HG03097 (cell line): ENCODE data around the gene SHISA6.

ENCODE experiments used
- ATAC-seq: cut with Tn5 transposase; IDR thresholded peaks from one replicate; pipeline ENCODE4 v1.9.1; 2021; ENCODE audit not compliant: unreplicated experiment, low FRiP score

SHISA6 gene

GRCh38 chr17:11340803-11341202, 99.8 kb downstream of the SHISA6 start:
- ATAC-seq = no peak

GRCh38 chr17:11342138-11342537, 101.1 kb downstream of the SHISA6 start:
- no peak for ATAC-seq

- no peak for ATAC-seq
Measured at GRCh38 chr17:11349106-11349505, 108.1 kb downstream of the SHISA6 start.

- ATAC-seq = no peak
Measured at GRCh38 chr17:11351479-11351878, 110.5 kb downstream of the SHISA6 start.

- ATAC-seq = no peak
Measured at GRCh38 chr17:11353601-11354000, 112.6 kb downstream of the SHISA6 start.

GRCh38 chr17:11356371-11356770, 115.4 kb downstream of the SHISA6 start:
- ATAC-seq = no peak

- no peak for ATAC-seq
Measured at GRCh38 chr17:11363565-11364117, 122.6 kb downstream of the SHISA6 start.

- ATAC-seq = no peak
Measured at GRCh38 chr17:11366272-11366850, 125.3 kb downstream of the SHISA6 start.

- no peak for ATAC-seq
Measured at GRCh38 chr17:11369575-11369974, 128.6 kb downstream of the SHISA6 start.

- ATAC-seq = no peak
Measured at GRCh38 chr17:11372692-11373091, 131.7 kb downstream of the SHISA6 start.

GRCh38 chr17:11378506-11378905, 137.5 kb downstream of the SHISA6 start:
- no peak for ATAC-seq

- ATAC-seq = no peak
Measured at GRCh38 chr17:11380761-11381160, 139.7 kb downstream of the SHISA6 start.

GRCh38 chr17:11383157-11383556, 142.1 kb downstream of the SHISA6 start:
- ATAC-seq = no peak

GRCh38 chr17:11384131-11384530, 143.1 kb downstream of the SHISA6 start:
- ATAC-seq = no peak

- ATAC-seq = no peak
Measured at GRCh38 chr17:11387610-11388009, 146.6 kb downstream of the SHISA6 start.

GRCh38 chr17:11388054-11388453, 147.0 kb downstream of the SHISA6 start:
- ATAC-seq = no peak

- ATAC-seq = no peak
Measured at GRCh38 chr17:11389583-11389982, 148.6 kb downstream of the SHISA6 start.

- ATAC-seq = no peak
Measured at GRCh38 chr17:11391134-11391533, 150.1 kb downstream of the SHISA6 start.

GRCh38 chr17:11404431-11405276, 163.6 kb downstream of the SHISA6 start:
- no peak for ATAC-seq

- no peak for ATAC-seq
Measured at GRCh38 chr17:11406716-11407115, 165.7 kb downstream of the SHISA6 start.

GRCh38 chr17:11412654-11413053, 171.6 kb downstream of the SHISA6 start:
- ATAC-seq = no peak

GRCh38 chr17:11418342-11418741, 177.3 kb downstream of the SHISA6 start:
- ATAC-seq = no peak
